Loucy (cell line): ENCODE results near the gene AGAP4.
A peak's percentile ranks its signal among the peaks of the same experiment; 100 is the strongest.
"Not testable (repeated sequence)": the region's sequence is repeated elsewhere in the genome, so short reads cannot be mapped to it uniquely, and the experiment has no call there.

Experiments
- H2AFZ ChIP-seq: fragments of 200-600 bp; sonication (generic); 2 replicates; pipeline ENCODE4 v1.6.0; 2016; ENCODE audit warnings: antibody characterized with exemption, mild to moderate bottlenecking, low read length, moderate library complexity
- H3F3A ChIP-seq: fragments of 200-600 bp; 2 replicates; pipeline ENCODE4 v1.6.0; 2016; ENCODE audit warnings: antibody characterized with exemption, low read depth, mild to moderate bottlenecking
- H3K27me3 ChIP-seq: fragments of 200-600 bp; sonication (generic); 2 replicates; pipeline ENCODE4 v1.6.1; 2014; ENCODE audit warnings: low read length, mild to moderate bottlenecking; ENCODE audit not compliant: insufficient read depth, poor library complexity, severe bottlenecking
- H3K36me3 ChIP-seq: fragments of 200-600 bp; sonication (generic); 2 replicates; pipeline ENCODE4 v1.6.1; 2016; ENCODE audit warnings: low read length; ENCODE audit not compliant: insufficient read depth
- H3K4me1 ChIP-seq: fragments of 200-600 bp; sonication (generic); 2 replicates; pipeline ENCODE4 v1.5.1; 2014; ENCODE audit warnings: low read length, mild to moderate bottlenecking; ENCODE audit not compliant: insufficient read depth, poor library complexity, severe bottlenecking
- H3K4me2 ChIP-seq: fragments of 200-600 bp; sonication (generic); 2 replicates; pipeline ENCODE4 v1.6.0; 2014; ENCODE audit warnings: antibody characterized with exemption, low read length, low read depth, mild to moderate bottlenecking; ENCODE audit not compliant: poor library complexity, severe bottlenecking
- H3K4me3 ChIP-seq: fragments of 200-600 bp; sonication (generic); 2 replicates; pipeline ENCODE4 v1.5.1; 2014; ENCODE audit warnings: low read length, mild to moderate bottlenecking, mixed read lengths; ENCODE audit not compliant: poor library complexity, severe bottlenecking
- H3K79me2 ChIP-seq: fragments of 200-600 bp; sonication (generic); 2 replicates; pipeline ENCODE4 v1.6.1; 2014; ENCODE audit warnings: low read length; ENCODE audit not compliant: insufficient read depth
- H3K9ac ChIP-seq: fragments of 200-600 bp; sonication (generic); 2 replicates; pipeline ENCODE4 v1.6.0; 2014; ENCODE audit warnings: mild to moderate bottlenecking, low read depth, low read length, moderate library complexity; ENCODE audit not compliant: poor library complexity, severe bottlenecking
- H3K9me2 ChIP-seq: fragments of 200-600 bp; sonication (generic); replicated peaks from 2 replicates; pipeline ENCODE4 v1.6.1; 2016; ENCODE audit warnings: low read depth, low read length, mixed read lengths
- H3K9me3 ChIP-seq: fragments of 200-600 bp; sonication (generic); 2 replicates; pipeline ENCODE4 v1.6.1; 2014; ENCODE audit warnings: mild to moderate bottlenecking, antibody characterized with exemption, low read length, low read depth; ENCODE audit not compliant: insufficient read depth
- H4K20me1 ChIP-seq: fragments of 200-600 bp; sonication (generic); 2 replicates; pipeline ENCODE4 v1.6.0; 2014; ENCODE audit warnings: antibody characterized with exemption, low read length, mild to moderate bottlenecking; ENCODE audit not compliant: insufficient read depth, poor library complexity, severe bottlenecking
- CTCF ChIP-seq: fragments of 200-600 bp; sonication (generic); conservative IDR thresholded peaks from 2 replicates; pipeline ENCODE4 v1.5.1; 2014; ENCODE audit warnings: mild to moderate bottlenecking, antibody characterized with exemption, low read length
- EZH2phosphoT487 ChIP-seq: fragments of 200-600 bp; IDR thresholded peaks from 2 replicates; pipeline ENCODE4 v1.6.1; 2018; ENCODE audit warnings: antibody characterized with exemption, mild to moderate bottlenecking, moderate library complexity, borderline replicate concordance

The AGAP4 gene

GRCh38 chr10:45811075-45811474 lies 36.2 kb downstream of the AGAP4 start:
- Histone ChIP-seq H3F3A (no peaks in the 10 kb centered on the region), H3K27me3 (no peaks in the 10 kb centered on the region), H3K4me3 (no peak overlapping the region), H3K9me3 (no peaks in the 10 kb centered on the region), H4K20me1 (no peaks in the 10 kb centered on the region), H3K36me3 (no peaks in the 10 kb centered on the region), H3K4me1 (no peaks in the 10 kb centered on the region), H3K79me2 (no peaks in the 10 kb centered on the region), H3K9me2 (no peaks in the 10 kb centered on the region), H2AFZ (no peak overlapping the region), H3K4me2 (no peak overlapping the region), H3K9ac (no peak overlapping the region)
- TF ChIP-seq CTCF (no peak), EZH2phosphoT487 (no peak)

GRCh38 chr10:45809837-45810236 lies 37.5 kb downstream of the AGAP4 start:
- Histone ChIP-seq H4K20me1 (no peaks in the 10 kb centered on the region), H3K27me3 (no peaks in the 10 kb centered on the region), H3K9me2 (no peaks in the 10 kb centered on the region), H3F3A (no peaks in the 10 kb centered on the region), H2AFZ (peak overlapping the region; percentile 51; the same call in 1 of the 2 replicates), H3K36me3 (no peaks in the 10 kb centered on the region), H3K9me3 (no peaks in the 10 kb centered on the region), H3K4me1 (no peaks in the 10 kb centered on the region), H3K4me2 (no peak overlapping the region), H3K9ac (no peak overlapping the region), H3K4me3 (no peak overlapping the region), H3K79me2 (no peaks in the 10 kb centered on the region)
- TF ChIP-seq CTCF (no peak; the same call in 1 of the 2 replicates), EZH2phosphoT487 (no peak)

- not testable (repeated sequence) for H4K20me1 ChIP-seq, H3K9me3 ChIP-seq, H3K36me3 ChIP-seq, H3K9ac ChIP-seq, H3K9me2 ChIP-seq, H3F3A ChIP-seq, H3K4me1 ChIP-seq, H3K27me3 ChIP-seq, H2AFZ ChIP-seq, H3K4me2 ChIP-seq, H3K4me3 ChIP-seq, H3K79me2 ChIP-seq
Observed at GRCh38 chr10:45804996-45805395, 42.3 kb downstream of the AGAP4 start.

- not testable (repeated sequence) for H3K36me3 ChIP-seq, H3K9me2 ChIP-seq, H3K27me3 ChIP-seq, H3K9me3 ChIP-seq, H3K4me1 ChIP-seq, H3K9ac ChIP-seq, H3F3A ChIP-seq, H4K20me1 ChIP-seq, H3K79me2 ChIP-seq, H3K4me2 ChIP-seq, H2AFZ ChIP-seq, H3K4me3 ChIP-seq
Observed at GRCh38 chr10:45803060-45804010, 44.0 kb downstream of the AGAP4 start.

- not testable (repeated sequence) for H3K36me3 ChIP-seq, H3K4me3 ChIP-seq, H3K4me1 ChIP-seq, H3K79me2 ChIP-seq, H3K4me2 ChIP-seq, H3F3A ChIP-seq, H3K9me2 ChIP-seq, H3K9me3 ChIP-seq, H2AFZ ChIP-seq, H4K20me1 ChIP-seq, H3K9ac ChIP-seq, H3K27me3 ChIP-seq
Observed at GRCh38 chr10:45794761-45795160, 52.5 kb downstream of the AGAP4 start.
